ENCODE results near the gene ARMCX6. TPM values are rescaled to one million over a fixed set of nuclear protein-coding genes. Genes with fewer than 3 reads are reported as not detected.
A peak's percentile ranks its signal among the peaks of the same experiment; 100 is the strongest.
"Not testable (repeated sequence)": the region's sequence is repeated elsewhere in the genome, so short reads cannot be mapped to it uniquely, and the experiment has no call there.

The ARMCX6 gene
- total and polyA plus RNA-seq, 8 donors, result 44.7 to 106 (median 96.3) TPM

- TF ChIP-seq CTCF (IDR thresholded peaks at IDR 0.05), result no peak
- peaks cover 0 to 4% of the 10 kb centered on the region in 2 donors for H3K4me1 ChIP-seq
- H3K27ac ChIP-seq, result no peak overlapping the region
- ATAC-seq, result no peak
- no peak for DNase-seq
- intact Hi-C loops (cut with DNase I), result no loop called here
- no peak overlapping the region for H3K4me3 ChIP-seq
- H3K36me3 ChIP-seq, result no peaks in the 10 kb centered on the region
- no peaks in the 10 kb centered on the region for H3K27me3 ChIP-seq
- H3K9me3 ChIP-seq, result no peaks in the 10 kb centered on the region
Measured at GRCh38 chrX:101657495-101657894, 39.7 kb upstream of the ARMCX6 start.

- Histone ChIP-seq H3K4me1 (peaks cover 0 to 4% of the 10 kb centered on the region in 2 donors), H3K27me3 (no peaks in the 10 kb centered on the region), H3K27ac (no peak overlapping the region), H3K4me3 (no peak overlapping the region), H3K36me3 (no peaks in the 10 kb centered on the region), H3K9me3 (no peaks in the 10 kb centered on the region)
- DNase-seq (peak in 1 of 4 donors; percentile 33), ATAC-seq (no peak)
- intact Hi-C loops (cut with DNase I), result no loop called here
- TF ChIP-seq CTCF (IDR thresholded peaks at IDR 0.05), result no peak
Measured at GRCh38 chrX:101656817-101657216, 39.0 kb upstream of the ARMCX6 start.

GRCh38 chrX:101655534-101655933 lies 37.7 kb upstream of the ARMCX6 start:
- no peak for TF ChIP-seq CTCF (IDR thresholded peaks at IDR 0.05)
- Histone ChIP-seq H3K27ac (no peak overlapping the region), H3K9me3 (no peaks in the 10 kb centered on the region), H3K36me3 (no peaks in the 10 kb centered on the region), H3K4me1 (peaks cover 0 to 4% of the 10 kb centered on the region in 2 donors), H3K27me3 (no peaks in the 10 kb centered on the region), H3K4me3 (no peak overlapping the region)
- no peak for DNase-seq
- ATAC-seq, result no peak
- intact Hi-C loops (cut with DNase I), result no loop called here

- H3K9me3 ChIP-seq; H3K36me3 ChIP-seq; ATAC-seq; H3K4me3 ChIP-seq; H3K4me1 ChIP-seq; intact Hi-C loops (cut with DNase I); DNase-seq; H3K27ac ChIP-seq; H3K27me3 ChIP-seq: not testable (repeated sequence)
Measured at GRCh38 chrX:101647716-101648115, 29.9 kb upstream of the ARMCX6 start.

GRCh38 chrX:101642093-101642492 lies 24.3 kb upstream of the ARMCX6 start:
- no peak overlapping the region for H3K4me3 ChIP-seq
- peaks cover 0 to 6% of the 10 kb centered on the region in 2 donors for H3K27me3 ChIP-seq
- ATAC-seq, result no peak
- H3K4me1 ChIP-seq, result no peaks in the 10 kb centered on the region
- H3K9me3 ChIP-seq, result no peaks in the 10 kb centered on the region
- no peaks in the 10 kb centered on the region for H3K36me3 ChIP-seq
- DNase-seq, result no peak
- no peak overlapping the region for H3K27ac ChIP-seq
- intact Hi-C loops (cut with DNase I), result no loop called here
- no peak for TF ChIP-seq CTCF (IDR thresholded peaks at IDR 0.05)

GRCh38 chrX:101639583-101639982 lies 21.8 kb upstream of the ARMCX6 start:
- no peaks in the 10 kb centered on the region for H3K9me3 ChIP-seq
- intact Hi-C loops (cut with DNase I), result no loop called here
- no peak overlapping the region for H3K4me3 ChIP-seq
- H3K36me3 ChIP-seq, result no peaks in the 10 kb centered on the region
- ATAC-seq (no peak), DNase-seq (no peak)
- H3K4me1 ChIP-seq, result no peaks in the 10 kb centered on the region
- H3K27ac ChIP-seq, result no peak overlapping the region
- no peak for TF ChIP-seq CTCF (IDR thresholded peaks at IDR 0.05)
- H3K27me3 ChIP-seq, result no peaks in the 10 kb centered on the region

Measured in left lung (tissue), 10 donors.